Smooth muscle cell (in vitro differentiated cells): ENCODE data around the gene FRMPD1. TPM values are rescaled to one million over a fixed set of nuclear protein-coding genes. Genes with fewer than 3 reads are reported as not detected.

Experiments used
- DNase-seq: peaks from one replicate; lab custom pipeline; 2025; ENCODE audit not compliant: unreplicated experiment; lab: John Stamatoyannopoulos, UW
- H2AFZ ChIP-seq: fragments of 200-600 bp; sonication (generic); 2 replicates; pipeline ENCODE4 v1.6.0; 2016; ENCODE audit warnings: antibody characterized with exemption, low read depth, mild to moderate bottlenecking
- H3F3A ChIP-seq: fragments of 200-600 bp; sonication (generic); 2 replicates; pipeline ENCODE4 v1.6.0; 2017; ENCODE audit warnings: antibody characterized with exemption, low read depth
- H3K27ac ChIP-seq: fragments of 200-600 bp; sonication (generic); 2 replicates; pipeline ENCODE4 v1.5.1; 2016; ENCODE audit warnings: low read depth, mild to moderate bottlenecking
- H3K27me3 ChIP-seq: fragments of 200-600 bp; sonication (generic); 2 replicates; pipeline ENCODE4 v1.6.1; 2016; ENCODE audit warnings: low read depth, mild to moderate bottlenecking
- H3K36me3 ChIP-seq: fragments of 200-600 bp; sonication (generic); 2 replicates; pipeline ENCODE4 v1.5.1; 2016; ENCODE audit warnings: low read depth
- H3K4me1 ChIP-seq: fragments of 200-600 bp; sonication (generic); 2 replicates; pipeline ENCODE4 v1.5.1; 2016; ENCODE audit warnings: low read depth
- H3K4me2 ChIP-seq: fragments of 200-600 bp; sonication (generic); 2 replicates; pipeline ENCODE4 v1.6.0; 2016; ENCODE audit warnings: mild to moderate bottlenecking
- H3K4me3 ChIP-seq: fragments of 200-600 bp; sonication (generic); 2 replicates; pipeline ENCODE4 v1.5.1; 2016; ENCODE audit warnings: mild to moderate bottlenecking
- H3K79me2 ChIP-seq: fragments of 200-600 bp; sonication (generic); 2 replicates; pipeline ENCODE4 v1.6.0; 2016; ENCODE audit warnings: low read depth, mild to moderate bottlenecking
- H3K9ac ChIP-seq: fragments of 200-600 bp; sonication (generic); 2 replicates; pipeline ENCODE4 v1.6.0; 2016; ENCODE audit warnings: low read depth
- H3K9me3 ChIP-seq: fragments of 200-600 bp; sonication (generic); replicated peaks from 2 replicates; pipeline ENCODE4 v1.5.1; 2016; ENCODE audit warnings: low read depth
- H4K20me1 ChIP-seq: fragments of 200-600 bp; sonication (generic); 2 replicates; pipeline ENCODE4 v1.6.0; 2016; ENCODE audit warnings: low read depth
- WGBS: methylation state at CpG from one replicate; pipeline ENCODE4 v1.1.7; 2016; ENCODE audit warnings: low lambda C conversion rate; 5-methylcytosine and 5-hydroxymethylcytosine counted together
- polyA plus RNA-seq: library from polyadenylated mRNA; unstranded; fragments of >200 nt; fragmentation: Nextera tagmentation; extraction: Ambion mirVana; gene quantifications from 2 replicates; pipeline ENCODE4 v1.2.1, GENCODE V29; 2016
- total RNA-seq: library from RNA; depleted of rRNA; stranded (reverse); fragments of >200 nt; gene quantifications from 2 replicates; pipeline ENCODE4 v1.2.3, GENCODE V29; 2014
- TF ChIP-seq, protein P1 (sequence below): fragments of 200-600 bp; sonication (generic); IDR thresholded peaks from 2 replicates; pipeline ENCODE4 v1.5.1; 2017; ENCODE audit warnings: borderline replicate concordance, mild to moderate bottlenecking, antibody characterized with exemption; ENCODE audit not compliant: insufficient read depth, poor library complexity, severe bottlenecking

The FRMPD1 gene
- total and polyA plus RNA-seq, 2 experiments from 2014 or later, result 0.22 TPM; not detected in 1

DNA sequence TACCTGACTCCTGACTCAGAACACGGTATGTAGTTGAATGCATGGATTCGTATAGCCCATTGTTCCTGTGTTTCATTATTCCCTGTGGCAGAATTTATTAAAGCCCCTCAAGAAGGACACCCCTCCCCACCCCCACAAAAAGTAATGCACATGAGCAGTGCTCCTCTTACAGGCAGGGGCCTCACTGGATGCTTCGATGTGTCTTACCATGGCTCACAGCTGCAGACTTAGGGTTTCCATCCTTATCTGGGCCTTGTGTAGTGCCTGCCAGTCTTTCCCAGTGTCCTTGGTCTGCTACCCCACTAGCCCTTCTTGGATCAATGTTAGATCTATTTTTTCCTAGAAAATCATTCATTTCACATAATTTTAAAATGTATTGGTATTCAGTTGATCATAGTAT lies 119.2 kb downstream of the FRMPD1 start:
- no peak for DNase-seq
- Histone ChIP-seq H3F3A (no peaks in the 10 kb centered on the region), H2AFZ (no peak overlapping the region), H3K9ac (no peak overlapping the region), H4K20me1 (no peaks in the 10 kb centered on the region), H3K4me2 (no peak overlapping the region), H3K36me3 (no peaks in the 10 kb centered on the region), H3K27me3 (no peaks in the 10 kb centered on the region), H3K9me3 (no peaks in the 10 kb centered on the region), H3K27ac (no peak overlapping the region), H3K79me2 (no peaks in the 10 kb centered on the region), H3K4me3 (no peak overlapping the region), H3K4me1 (no peaks in the 10 kb centered on the region)
- WGBS, result 92% methylated on average over 3 of the region's 3 CpGs
- TF ChIP-seq, protein P1, sequence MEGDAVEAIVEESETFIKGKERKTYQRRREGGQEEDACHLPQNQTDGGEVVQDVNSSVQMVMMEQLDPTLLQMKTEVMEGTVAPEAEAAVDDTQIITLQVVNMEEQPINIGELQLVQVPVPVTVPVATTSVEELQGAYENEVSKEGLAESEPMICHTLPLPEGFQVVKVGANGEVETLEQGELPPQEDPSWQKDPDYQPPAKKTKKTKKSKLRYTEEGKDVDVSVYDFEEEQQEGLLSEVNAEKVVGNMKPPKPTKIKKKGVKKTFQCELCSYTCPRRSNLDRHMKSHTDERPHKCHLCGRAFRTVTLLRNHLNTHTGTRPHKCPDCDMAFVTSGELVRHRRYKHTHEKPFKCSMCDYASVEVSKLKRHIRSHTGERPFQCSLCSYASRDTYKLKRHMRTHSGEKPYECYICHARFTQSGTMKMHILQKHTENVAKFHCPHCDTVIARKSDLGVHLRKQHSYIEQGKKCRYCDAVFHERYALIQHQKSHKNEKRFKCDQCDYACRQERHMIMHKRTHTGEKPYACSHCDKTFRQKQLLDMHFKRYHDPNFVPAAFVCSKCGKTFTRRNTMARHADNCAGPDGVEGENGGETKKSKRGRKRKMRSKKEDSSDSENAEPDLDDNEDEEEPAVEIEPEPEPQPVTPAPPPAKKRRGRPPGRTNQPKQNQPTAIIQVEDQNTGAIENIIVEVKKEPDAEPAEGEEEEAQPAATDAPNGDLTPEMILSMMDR, result no peak

DNA sequence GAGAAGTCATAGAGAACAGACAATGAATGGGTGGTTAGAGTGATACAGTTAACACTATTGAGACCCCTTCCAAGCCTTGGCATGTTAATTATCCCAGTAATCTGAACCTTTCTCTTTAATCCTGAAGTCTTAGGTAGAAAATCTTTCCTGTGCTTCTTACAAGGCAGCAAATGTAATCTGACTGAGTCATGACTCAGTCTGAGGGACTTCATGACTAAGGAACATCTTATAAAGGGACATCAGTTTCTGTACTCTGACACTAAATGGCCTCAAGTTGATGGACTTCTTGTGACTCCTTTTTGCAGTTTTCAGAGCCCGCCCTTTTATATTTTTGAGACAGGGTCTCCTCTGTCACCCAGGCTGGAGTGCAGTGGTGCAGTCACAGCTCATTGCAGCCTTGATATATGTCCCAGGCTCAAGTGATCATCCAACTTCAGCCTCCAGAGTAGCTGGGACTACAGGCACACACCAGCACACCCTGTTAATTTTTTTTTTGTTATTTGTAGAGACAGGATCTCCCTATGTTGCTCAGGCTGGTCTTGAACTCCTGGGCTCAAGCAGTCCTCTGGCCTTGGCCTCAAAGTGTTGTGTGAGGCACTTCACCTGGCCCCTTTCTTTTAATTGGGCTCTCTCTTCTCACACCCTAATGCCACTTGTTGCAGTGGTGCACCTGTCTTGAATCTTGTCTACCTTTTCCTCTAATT lies 124.6 kb downstream of the FRMPD1 start:
- Histone ChIP-seq H3F3A (peaks cover 4% of the 10 kb centered on the region), H3K9ac (peak overlapping the region; percentile 15), H3K27ac (peak overlapping the region; percentile 72), H3K4me1 (no peaks in the 10 kb centered on the region), H3K4me3 (no peak overlapping the region), H3K9me3 (no peaks in the 10 kb centered on the region), H2AFZ (no peak overlapping the region), H4K20me1 (no peaks in the 10 kb centered on the region), H3K4me2 (no peak overlapping the region), H3K79me2 (no peaks in the 10 kb centered on the region), H3K27me3 (no peaks in the 10 kb centered on the region), H3K36me3 (peaks cover 8% of the 10 kb centered on the region)
- TF ChIP-seq, protein P1, result no peak
- WGBS, result 100% methylated on average over 1 of the region's 1 CpG
- DNase-seq, result no peak

DNA sequence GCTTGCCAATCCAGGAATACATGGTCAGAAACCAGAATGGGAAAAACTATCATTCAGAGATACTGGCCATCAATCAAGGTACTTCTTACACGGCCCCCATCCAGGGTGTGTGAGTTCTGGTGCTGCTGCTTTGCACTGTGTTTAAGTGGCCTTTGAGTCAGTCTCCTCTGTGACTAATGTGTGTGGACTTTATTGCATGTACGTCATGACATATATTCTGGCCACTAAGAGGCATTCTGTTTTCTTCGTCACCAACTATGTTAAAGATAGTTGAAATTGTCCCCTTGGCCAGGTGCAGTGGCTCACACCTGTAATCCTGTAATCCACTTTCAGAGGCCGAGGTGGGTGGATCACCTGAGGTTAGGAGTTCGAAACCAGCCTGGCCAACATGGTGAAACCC lies 125.6 kb downstream of the FRMPD1 start:
- Histone ChIP-seq H3K4me2 (no peak overlapping the region), H3K4me3 (no peak overlapping the region), H3K27ac (peak overlapping the region; percentile 72), H3K79me2 (no peaks in the 10 kb centered on the region), H3K9ac (no peak overlapping the region), H3K4me1 (no peaks in the 10 kb centered on the region), H3K36me3 (peaks cover 12% of the 10 kb centered on the region), H2AFZ (no peak overlapping the region), H3F3A (peaks cover 4% of the 10 kb centered on the region), H3K9me3 (no peaks in the 10 kb centered on the region), H3K27me3 (no peaks in the 10 kb centered on the region), H4K20me1 (no peaks in the 10 kb centered on the region)
- TF ChIP-seq, protein P1, result no peak
- 62% methylated on average over 5 of the region's 5 CpGs for WGBS
- no peak for DNase-seq

DNA sequence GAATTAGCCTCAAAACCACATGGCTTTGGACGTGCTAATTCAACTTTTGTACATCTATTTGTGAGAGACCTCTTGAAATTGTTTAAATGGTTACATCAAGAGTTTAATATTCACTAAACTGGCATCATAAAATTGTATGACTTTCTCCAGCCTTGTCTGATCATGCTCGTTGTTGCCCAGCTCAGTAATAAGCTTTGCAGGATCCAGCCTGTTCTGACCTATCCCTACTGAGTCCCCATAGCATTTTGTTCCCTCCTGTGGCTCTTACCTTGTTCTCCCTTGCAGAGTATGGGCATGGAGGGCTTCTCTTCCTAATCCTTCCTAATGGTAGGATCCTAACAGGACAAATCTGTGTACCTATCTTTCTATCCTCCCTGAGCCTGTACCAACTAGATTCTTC lies 127.8 kb downstream of the FRMPD1 start:
- H3K9ac ChIP-seq, result no peak overlapping the region
- H3K4me3 ChIP-seq, result no peak overlapping the region
- no peaks in the 10 kb centered on the region for H3K4me1 ChIP-seq
- H3K4me2 ChIP-seq, result no peak overlapping the region
- H3F3A ChIP-seq, result peaks cover 4% of the 10 kb centered on the region
- no peaks in the 10 kb centered on the region for H3K9me3 ChIP-seq
- peaks cover 14% of the 10 kb centered on the region for H3K36me3 ChIP-seq
- H3K79me2 ChIP-seq, result peaks cover 9% of the 10 kb centered on the region
- H3K27me3 ChIP-seq, result no peaks in the 10 kb centered on the region
- no peak for DNase-seq
- H3K27ac ChIP-seq, result no peak overlapping the region
- TF ChIP-seq, protein P1, result no peak
- no peak overlapping the region for H2AFZ ChIP-seq
- H4K20me1 ChIP-seq, result peaks cover 2% of the 10 kb centered on the region
- 85% methylated on average over 2 of the region's 2 CpGs for WGBS
